GM19397 (cell line): ENCODE data around the gene KCNJ9.
A peak's percentile ranks its signal among the peaks of the same experiment; 100 is the strongest.

Experiments used
- ATAC-seq: cut with Tn5 transposase; IDR thresholded peaks from one replicate; pipeline ENCODE4 v1.9.1; 2021; ENCODE audit warnings: mild to moderate bottlenecking, moderate library complexity; ENCODE audit not compliant: unreplicated experiment

Gene KCNJ9

DNA sequence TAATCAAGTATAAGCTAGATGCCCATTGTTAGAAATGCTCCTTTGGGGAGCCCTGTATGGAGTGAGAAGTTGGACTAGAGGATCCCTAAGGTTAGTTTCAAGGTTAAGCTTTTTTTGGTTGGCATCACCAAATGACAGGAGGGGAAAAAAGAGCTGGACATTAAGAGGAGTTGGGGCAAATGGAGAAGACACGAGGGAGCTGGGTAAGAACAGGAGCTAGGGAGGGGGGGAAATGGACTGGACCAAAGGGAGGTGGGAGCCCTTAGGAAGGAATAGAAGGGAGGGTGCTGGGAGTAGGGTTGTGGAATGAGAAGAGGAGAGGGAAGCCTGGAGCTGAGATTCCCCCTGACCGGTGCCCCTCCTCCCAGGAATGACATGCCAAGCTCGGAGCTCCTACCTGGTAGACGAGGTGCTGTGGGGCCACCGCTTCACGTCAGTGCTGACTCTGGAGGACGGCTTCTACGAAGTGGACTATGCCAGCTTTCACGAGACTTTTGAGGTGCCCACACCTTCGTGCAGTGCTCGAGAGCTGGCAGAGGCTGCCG is 5.9 kb downstream of the KCNJ9 start:
- ATAC-seq = no peak

DNA sequence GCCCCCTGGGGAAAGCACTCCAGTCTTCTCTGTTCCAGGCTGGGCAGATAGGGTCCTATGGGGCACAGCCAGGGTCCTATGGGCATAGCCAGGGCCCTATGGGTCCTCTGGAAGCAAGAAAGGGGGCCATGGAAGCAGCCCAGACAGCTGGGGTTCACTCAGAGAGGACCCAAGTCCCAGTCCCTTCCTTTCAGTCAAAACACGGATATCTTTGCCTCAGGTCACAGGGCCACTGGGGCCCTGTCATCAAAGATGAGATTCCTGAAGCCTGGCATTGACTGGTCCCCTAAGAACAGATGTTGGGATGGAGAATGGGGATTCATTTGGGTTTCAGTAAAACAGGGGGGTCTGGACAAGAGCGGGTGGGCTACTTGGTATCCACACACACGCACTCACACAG is 8.5 kb downstream of the KCNJ9 start:
- ATAC-seq = no peak

DNA sequence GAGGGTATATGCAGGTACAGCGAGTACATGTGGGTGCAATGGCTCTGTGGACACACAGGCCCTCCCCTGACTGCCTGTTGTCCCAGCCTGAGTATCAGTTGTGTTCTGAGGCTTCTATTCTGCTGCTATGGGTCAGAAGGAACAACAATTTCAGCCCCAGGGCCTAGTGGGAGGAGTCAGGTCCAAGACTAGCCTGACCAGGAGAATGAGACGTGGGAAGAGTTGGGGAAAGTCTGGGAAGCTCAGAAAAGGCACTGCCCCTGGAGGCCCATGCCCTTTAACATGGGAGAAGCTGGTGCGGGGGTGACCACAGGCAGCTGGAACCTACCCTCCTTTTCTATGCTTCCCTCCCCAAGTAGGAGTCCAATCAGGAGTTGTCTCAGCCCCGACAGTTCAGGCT is 9.4 kb downstream of the KCNJ9 start:
- ATAC-seq = no peak

DNA sequence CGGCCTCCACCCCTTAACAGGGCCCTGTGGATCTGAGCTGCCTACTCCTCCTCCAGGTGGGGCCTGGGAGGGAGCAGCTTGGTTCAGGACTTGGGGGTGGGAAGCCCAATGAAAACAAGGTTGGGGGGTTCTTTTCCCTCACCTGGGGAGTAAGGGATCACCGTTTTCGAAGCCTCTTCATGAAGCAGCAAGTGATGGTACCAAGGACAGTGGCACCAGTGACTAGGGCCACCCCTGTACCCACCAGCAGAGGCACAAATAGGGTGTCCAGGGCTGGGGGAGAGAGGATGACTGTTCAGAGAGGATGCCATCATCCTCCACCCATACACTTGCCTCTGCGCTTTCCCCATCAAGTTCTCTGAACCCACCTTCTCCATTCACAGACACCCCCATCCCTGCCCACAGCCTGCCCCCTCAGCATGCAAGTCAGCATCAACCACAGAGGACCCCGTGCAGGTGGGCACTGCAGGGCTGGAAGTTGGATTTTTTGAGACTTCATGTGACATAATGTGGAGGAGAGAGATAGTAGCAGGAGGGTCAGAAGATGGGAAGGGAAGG is 10.4 kb downstream of the KCNJ9 start:
- ATAC-seq = no peak

GRCh38 chr1:160092366-160093068 is 11.2 kb downstream of the KCNJ9 start:
- ATAC-seq = no peak

DNA sequence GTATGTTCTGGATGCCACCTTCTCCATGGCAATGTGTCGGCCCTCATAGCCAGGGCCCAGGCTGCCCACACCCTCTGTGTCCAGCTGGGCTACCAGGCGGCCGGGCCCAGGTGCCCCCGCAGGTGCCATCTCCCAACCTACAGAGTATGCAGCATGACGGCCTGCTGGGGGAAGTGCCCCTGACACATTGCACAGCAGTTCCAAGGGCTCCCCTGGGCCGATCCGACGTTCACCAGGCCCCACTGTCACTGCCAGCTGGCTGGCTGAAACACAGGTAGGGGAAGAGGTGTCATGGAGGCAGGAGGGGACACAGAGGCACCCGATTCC is 11.7 kb downstream of the KCNJ9 start:
- no peak for ATAC-seq

GRCh38 chr1:160093624-160094290 is 12.4 kb downstream of the KCNJ9 start:
- ATAC-seq = no peak

DNA sequence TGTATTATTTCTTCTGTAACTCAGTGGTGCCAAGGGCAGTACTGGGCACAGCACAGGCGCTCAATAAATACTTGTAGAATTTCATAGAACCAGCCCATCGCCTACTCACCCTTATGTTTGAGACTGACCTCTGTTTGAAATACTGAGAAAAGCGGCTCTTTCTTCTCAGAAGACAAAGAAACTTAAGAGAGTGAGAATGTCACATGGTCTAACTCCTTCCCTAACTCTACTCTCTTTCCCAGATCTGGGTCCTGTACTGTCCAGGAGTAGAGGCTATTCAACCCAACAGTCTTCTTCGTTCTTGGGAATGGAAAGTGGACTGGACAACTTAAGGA is 12.9 kb downstream of the KCNJ9 start:
- no peak for ATAC-seq

DNA sequence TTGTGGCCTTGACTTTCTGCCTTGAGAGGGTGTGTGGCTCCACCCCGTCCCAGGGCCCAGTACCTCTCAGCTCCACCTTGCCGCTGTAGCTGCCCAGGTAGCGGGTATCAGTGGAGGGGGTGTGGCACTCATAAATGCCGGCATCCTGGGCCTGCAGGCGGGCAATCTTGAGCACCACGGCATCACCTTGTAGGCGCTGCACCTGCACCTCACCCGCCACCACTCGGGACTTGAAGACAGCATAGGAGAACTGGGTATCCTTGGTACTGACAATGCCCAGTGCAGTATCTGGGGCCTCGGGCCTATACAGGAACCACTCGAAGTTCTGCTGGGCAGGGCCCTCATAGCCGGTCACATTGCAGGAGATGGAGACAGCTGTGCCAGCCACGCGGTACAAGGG is 13.5 kb downstream of the KCNJ9 start:
- no peak for ATAC-seq

DNA sequence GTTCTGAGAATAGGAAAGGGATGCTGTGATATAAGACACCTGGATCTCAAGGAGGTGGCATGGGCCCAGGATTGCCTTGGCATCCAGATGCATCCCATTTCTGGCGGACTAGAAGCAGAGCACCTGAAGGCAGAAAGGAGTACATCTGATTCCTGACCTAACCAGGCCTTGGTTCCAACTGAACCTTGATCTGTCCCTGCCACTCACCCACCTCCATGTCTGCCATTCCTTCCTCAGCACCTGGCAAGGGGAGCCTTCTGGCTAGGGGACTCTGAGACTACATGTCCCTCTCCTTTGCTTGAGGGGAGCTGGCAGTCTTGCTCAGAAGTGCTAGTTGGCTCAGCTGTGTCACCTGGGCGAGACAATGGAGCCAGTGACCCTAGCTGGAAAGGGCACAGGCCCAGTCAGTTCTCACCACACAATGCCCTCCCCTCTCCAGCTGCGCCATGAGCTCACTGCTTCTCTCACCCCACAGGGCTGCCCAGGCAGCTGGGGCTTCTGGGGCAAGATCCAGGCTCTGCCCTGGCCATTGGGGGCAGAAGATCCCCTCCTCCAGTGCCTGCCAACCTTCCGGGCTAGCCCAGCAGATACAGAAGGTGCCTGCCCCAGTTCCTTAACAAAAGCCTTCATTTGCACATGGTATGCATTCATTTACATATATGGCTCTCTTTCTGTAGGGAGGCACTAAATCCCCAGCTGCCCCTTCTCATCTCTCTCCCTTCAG is 14.2 kb downstream of the KCNJ9 start:
- no peak for ATAC-seq

GRCh38 chr1:160096274-160097116 is 15.2 kb downstream of the KCNJ9 start:
- ATAC-seq = no peak

GRCh38 chr1:160097151-160097910 is 16.0 kb downstream of the KCNJ9 start:
- no peak for ATAC-seq

- ATAC-seq = peak; percentile 53
These were observed 16.8 kb downstream of the KCNJ9 start, which contains the start of gene IGSF8 for GRCh38 chr1:160097911-160098851. Gene IGSF8, minus strand, starts transcription at chr1:160098619. Its CDS starts 147 bp downstream, at chr1:160098472.

DNA sequence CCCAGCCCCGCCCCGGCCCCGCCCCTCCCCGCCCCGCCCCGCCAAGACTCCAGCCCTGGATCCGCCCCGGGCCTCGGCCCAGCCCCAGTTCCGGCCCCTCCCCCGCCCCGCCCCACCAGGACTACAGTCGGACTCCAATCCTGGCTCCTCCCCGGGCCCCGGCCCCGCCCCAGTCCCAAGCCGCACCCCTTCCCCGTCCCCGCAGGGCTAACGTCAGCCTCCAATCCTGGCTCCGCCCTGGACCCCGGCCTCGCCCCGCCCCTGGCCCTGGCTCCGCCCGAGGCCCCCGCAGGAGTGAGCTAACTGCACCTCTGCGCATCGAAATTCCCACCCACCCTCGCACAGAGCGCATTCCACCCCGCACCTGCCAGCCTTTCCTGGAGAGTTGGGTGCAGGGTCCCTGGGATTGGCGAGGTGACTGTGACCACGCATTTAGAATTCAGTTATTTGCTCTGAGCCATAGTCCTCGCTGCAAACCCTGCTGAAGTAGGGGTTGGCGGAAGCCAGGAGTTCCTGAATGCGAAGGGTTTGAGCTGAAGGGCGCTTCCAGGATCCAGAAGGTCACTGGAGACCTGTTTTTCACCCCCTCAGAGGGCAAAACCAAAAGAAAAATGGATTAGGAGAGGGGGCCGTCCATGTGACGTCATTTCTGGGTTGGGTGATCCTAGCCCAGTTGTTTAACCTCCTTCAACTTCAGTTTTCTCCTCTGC is 17.7 kb downstream of the KCNJ9 start:
- ATAC-seq = peak; percentile 82

GRCh38 chr1:160099716-160100375 is 18.5 kb downstream of the KCNJ9 start:
- no peak for ATAC-seq

DNA sequence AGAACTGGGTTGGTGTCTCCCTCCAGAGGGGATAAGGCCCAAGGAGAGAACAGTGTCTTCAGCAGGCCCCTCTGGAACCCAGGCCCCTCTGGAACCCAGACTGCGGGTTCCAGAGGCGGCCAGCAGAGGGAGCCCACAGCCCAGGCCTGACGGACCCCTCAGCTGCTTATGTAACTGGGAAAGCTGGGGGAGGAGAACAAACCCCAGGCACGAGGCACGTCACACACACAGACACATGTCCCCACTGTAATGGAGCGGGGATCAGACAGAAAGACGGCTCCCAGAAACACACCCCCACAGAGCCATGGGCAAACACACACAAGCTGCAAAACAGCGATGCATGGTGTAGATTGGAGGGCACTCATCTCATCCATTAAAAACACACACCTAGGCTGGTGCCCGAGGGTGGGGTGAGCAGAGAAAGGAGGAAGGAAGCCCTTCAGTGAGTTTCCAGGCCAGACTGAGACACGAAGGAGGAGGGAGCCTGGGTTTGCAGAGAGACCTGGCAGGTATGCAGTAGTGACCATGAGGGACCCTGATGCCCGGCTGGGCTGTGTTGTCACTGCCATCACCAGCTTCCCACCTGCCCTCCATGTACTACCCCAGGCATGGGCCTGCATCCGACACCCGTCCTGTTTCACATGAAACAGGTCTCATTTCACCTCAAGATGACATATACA is 19.8 kb downstream of the KCNJ9 start:
- ATAC-seq = no peak
